ENCODE data around the gene EDEM2.

EDEM2 gene

GRCh38 chr20:35146920-35147574, at the start of gene EDEM2:
TSS of gene EDEM2 (minus strand) at chr20:35147336. CDS start at chr20:35147258, 78 bp downstream.
- no peak for TF ChIP-seq CTCF (IDR thresholded peaks at IDR 0.05)

- TF ChIP-seq CTCF (IDR thresholded peaks at IDR 0.05), result no peak
Observed at GRCh38 chr20:35196313-35196712, 49.2 kb upstream of the EDEM2 start.

GRCh38 chr20:35192118-35192872, 45.2 kb upstream of the EDEM2 start:
- no peak for TF ChIP-seq CTCF (IDR thresholded peaks at IDR 0.05)

- no peak for TF ChIP-seq CTCF (IDR thresholded peaks at IDR 0.05)
Observed at GRCh38 chr20:35191419-35192117, 44.4 kb upstream of the EDEM2 start.

GRCh38 chr20:35190556-35190955, 43.4 kb upstream of the EDEM2 start:
- TF ChIP-seq CTCF (IDR thresholded peaks at IDR 0.05), result no peak

GRCh38 chr20:35187584-35188190, 40.6 kb upstream of the EDEM2 start:
- TF ChIP-seq CTCF (IDR thresholded peaks at IDR 0.05), result no peak

GRCh38 chr20:35181731-35182130, 34.6 kb upstream of the EDEM2 start:
- no peak for TF ChIP-seq CTCF (IDR thresholded peaks at IDR 0.05)

Data from LNCAP (cell line).